Measurements from ENCODE around the gene MOB2. TPM values are rescaled to one million over a fixed set of nuclear protein-coding genes. Genes with fewer than 3 reads are reported as not detected.

The MOB2 gene, protein sequence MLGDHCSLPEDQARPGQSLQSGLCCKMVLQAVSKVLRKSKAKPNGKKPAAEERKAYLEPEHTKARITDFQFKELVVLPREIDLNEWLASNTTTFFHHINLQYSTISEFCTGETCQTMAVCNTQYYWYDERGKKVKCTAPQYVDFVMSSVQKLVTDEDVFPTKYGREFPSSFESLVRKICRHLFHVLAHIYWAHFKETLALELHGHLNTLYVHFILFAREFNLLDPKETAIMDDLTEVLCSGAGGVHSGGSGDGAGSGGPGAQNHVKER
- 54.9 TPM for total RNA-seq

DNA sequence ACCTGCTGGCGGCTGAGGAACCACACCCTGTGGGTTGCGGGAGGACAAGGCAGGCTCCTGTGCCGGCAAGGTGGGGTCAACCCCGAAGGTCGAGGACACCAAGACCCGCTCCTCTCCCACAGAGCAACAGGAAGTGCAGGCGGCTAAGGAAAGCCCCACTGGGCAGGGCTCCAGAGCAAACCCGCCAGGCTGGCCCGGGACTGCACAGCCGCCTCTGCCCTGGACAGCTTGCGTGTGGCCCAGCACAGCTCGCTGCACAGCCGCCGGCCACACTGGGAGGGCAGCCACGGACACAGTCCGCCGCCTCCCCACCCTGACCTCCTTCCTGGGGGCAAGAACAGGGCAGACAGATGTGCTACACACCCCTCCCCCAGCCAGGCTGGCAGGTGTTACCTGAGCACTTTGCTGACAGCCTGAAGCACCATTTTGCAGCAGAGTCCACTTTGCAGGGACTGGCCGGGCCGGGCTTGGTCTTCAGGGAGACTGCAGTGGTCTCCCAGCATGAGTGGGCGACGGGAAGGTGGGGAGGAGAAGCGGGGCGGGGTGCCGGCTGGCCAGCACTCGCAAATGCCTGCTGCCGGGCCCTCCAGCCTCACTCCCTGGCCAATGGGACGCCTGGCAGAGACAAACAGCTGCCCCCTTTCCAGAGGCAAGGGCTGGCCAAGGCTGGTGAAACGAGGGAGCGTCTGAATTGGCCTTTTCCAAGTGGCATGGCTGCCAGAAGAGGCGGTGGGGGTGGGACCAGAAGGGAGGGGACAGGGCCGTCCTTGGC lies at the start of gene MOB2:
MOB2 (minus strand) TSS at position 726 of the 772 bp plus-strand sequence; CDS start at position 503, 223 bp downstream.
- DNase-seq (ENCODE audit: low read depth in 2 of 3, low spot score in 2 of 3): peak in 1 of 3 donors; percentile 14

DNA sequence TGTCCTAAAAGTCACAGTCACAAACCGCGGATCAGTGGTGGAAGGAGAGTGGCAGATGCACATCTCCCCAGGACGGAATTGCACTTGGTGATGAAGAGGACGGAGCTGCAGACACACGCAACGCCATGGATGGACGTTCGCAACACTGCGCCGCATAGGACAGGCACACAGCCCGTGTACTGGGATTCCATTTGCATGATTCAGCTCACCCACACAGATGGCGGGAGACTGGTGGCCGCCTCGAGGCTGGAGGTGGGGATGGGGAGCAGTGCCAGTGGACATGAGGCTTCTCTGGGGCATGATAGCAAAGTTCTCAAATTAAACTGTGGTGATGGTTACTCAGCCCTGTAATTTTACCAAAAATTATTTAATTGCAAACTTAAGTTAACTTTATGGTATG lies 48.1 kb upstream of the MOB2 start:
- no peak for DNase-seq (ENCODE audit: low read depth in 2 of 3, low spot score in 2 of 3)

DNA sequence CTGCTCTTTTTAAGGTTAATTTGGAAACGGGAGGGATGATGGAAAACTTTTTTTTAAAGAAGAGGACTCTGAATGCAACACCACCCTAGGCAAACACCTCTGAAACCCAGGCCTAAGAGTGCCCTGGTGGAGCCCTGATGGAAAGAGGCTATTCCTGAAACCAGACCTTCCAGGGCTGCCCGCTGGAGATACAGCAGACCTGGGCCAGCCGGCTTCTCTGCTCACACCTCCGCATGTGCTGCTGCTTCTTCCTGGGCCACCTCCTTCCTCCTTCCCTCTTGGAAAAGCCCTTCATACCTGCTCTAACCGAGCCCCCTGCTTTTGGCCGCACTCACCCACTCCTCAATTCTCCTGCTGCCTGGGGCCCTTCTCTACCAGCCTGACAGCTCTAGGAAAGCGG lies 47.6 kb upstream of the MOB2 start:
- no peak for DNase-seq (ENCODE audit: low read depth in 2 of 3, low spot score in 2 of 3)

DNA sequence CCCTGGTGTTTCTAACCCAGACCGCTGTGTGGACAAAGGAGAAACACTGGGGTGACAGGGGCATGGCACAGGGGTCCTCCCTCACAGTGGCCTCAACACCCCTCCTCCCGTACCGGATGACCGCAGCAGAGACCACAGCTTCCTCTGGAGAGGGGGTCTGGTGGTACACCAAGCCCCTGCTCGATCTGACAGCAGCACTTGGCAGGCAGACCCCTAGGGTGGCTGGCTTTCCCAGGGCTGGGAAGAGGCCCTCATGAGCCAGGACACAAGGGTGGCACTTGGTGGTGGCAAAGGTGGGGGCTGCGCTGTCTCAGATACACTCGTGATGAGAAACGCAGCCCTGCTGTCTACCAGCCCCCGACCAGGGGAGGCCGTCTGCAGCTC lies 46.8 kb upstream of the MOB2 start:
- no peak for DNase-seq (ENCODE audit: low read depth in 2 of 3, low spot score in 2 of 3)

DNA sequence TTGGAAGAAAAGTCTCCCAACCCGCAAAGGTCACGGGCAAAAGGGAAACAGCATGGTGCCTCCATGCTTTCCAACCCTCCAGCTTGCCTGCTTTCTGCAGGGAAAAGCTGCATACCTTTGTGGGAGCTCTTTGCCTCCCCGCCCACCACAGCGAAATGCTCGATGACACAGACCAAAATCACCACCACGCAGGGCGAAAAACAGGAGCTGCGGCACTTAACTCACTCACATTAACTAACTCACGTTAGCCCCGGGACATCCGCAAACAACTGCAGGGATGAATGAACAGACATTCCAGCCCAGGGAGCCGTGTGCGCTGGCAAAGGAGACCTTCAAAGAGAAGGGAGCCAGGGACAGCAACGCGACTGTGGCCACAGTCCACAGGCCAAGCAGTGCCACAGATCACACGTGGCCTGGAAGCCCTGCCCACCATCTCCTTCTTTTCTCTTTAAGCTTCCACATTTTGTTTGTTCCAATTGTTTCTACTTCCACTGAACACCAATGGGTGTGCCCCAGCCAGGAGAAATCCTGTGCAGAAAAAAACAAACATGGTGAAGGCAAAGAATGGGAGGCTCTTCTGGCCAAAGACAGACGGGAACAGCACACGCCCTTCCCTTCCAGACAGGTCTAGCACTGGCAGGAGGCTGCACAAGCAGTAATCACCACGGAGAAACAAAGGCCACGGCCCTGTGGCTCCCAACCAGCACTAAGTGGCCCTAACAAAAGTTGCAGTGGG lies 46.2 kb upstream of the MOB2 start:
- no peak for DNase-seq (ENCODE audit: low read depth in 2 of 3, low spot score in 2 of 3)

DNA sequence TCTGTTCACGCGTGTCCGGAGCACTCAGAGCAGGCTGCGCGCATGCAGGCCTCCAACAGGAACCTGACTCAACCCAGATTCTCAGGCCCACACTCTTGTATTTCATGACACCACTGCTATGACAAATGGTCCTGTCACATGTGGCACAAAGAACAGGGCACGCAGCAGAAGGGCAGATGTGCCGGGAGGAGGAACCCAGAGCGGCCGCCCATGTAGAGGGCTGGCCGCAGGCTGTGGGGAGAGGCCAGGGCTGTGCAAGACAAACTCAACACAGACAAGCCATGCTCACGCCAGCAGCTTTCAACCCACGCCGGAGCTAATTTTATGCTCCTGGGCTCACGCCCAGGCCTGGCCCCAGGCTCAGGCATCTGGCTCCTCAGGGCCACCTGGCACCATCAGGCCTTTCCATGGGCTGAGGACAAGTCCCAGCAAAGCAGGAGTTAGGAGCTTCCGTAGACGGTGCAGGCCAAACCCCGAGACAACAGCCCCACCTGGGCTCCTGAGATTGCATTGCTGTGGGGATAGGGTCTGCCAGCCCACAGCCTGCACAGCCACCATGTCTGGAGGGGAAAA lies 45.5 kb upstream of the MOB2 start:
- DNase-seq (ENCODE audit: low read depth in 2 of 3, low spot score in 2 of 3): no peak

DNA sequence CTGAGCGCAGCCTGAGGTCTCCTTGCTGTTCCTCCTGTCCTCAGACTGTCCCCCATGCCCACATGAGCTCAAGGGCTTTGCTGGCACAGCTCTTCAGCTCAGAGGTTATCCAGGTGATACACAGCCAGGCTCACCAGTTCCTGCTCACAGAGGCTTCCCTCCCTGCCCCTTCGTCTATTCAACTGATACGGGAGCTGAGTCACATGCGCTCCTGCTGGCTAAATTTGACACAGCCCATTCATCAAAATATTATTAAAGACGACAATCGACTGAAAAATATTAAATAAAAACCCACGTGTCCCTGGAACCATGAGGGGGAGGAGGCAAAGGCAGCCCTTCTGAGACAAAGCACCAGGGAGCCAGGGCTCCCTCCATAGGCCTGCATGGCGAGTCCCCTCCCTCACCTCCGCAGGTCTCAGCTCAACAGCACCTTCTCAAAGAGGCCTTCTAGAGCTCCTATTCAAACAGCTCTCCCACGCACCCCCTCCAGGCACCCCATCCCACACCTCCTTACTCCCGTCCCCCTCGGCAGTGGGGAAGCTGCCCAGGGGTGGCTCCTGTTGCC lies 45.0 kb upstream of the MOB2 start:
- DNase-seq (ENCODE audit: low read depth in 2 of 3, low spot score in 2 of 3): no peak

DNA sequence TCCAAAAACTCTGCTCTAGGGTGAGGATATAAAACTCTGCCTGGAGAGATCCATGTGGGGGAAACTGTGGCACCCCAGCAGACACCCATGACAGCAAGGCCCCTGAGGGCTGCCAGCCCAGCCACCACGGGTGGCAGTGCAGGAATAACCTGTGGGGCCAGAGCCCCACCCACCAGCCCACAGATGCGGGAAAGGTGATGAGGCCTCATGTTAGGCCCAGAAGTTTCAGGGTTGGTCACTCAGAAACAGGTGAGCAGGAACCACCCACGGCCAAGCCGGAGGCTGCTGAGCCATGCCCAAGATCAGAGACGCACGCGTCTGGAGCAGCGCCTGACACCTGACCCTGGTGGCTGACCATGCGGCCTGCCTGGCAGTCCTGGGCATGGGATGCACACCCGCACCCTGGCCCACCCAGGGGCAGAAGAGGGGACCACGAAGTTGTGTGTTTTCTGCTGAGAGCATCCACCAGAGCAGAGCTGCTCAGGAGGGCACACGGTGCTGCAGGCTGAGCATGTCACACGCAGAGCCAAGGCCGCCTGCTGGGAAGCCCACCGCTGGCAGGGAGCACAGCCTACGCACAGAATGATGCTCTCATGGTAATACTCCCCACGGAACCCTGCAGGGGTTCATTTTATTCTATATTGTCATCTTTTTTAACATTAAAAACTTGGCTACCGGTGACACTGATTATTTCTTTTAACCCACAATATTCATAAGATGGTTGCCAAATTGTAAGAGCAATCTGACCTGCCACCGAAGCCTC lies 44.3 kb upstream of the MOB2 start:
- DNase-seq (ENCODE audit: low read depth in 2 of 3, low spot score in 2 of 3): no peak

DNA sequence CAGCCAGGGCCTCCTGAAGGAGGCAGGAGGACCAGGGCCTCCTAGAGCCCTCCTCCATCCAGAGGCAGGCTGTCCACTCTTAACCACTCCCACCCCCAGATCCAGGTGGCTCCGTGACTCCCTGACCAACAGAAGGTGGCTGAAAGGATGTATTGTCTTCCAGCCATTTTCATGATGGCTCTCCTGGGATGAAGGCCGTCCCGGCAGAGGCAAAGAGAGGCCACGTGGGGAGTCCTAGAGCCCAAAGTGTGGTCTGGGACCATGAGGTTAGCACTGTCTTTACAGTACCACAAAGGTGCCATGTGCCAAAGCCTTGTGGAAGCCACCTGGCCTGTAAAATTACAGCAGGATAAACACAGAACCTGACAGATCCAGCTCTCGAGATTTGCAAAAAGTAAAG lies 43.2 kb upstream of the MOB2 start:
- DNase-seq (ENCODE audit: low read depth in 2 of 3, low spot score in 2 of 3): no peak

DNA sequence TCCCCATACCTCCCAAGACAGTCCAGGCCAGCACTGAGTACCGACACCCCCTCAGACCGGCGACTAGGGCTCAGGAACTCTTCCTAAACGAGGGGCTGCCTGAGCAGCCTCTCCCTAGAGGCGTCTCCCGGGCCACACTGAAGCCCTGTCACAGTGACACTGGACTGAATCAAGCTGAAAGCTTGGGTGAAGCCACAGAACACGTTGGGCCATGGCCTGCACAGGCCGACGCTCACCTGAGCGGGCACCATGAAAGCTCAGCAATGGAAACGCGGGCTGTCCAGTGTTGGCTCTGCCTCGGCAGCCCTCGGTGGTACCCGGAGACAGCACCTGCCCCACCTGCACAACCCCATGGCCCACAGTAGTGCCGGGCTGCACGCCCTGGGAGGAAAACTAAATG lies 42.7 kb upstream of the MOB2 start:
- no peak for DNase-seq (ENCODE audit: low read depth in 2 of 3, low spot score in 2 of 3)

DNA sequence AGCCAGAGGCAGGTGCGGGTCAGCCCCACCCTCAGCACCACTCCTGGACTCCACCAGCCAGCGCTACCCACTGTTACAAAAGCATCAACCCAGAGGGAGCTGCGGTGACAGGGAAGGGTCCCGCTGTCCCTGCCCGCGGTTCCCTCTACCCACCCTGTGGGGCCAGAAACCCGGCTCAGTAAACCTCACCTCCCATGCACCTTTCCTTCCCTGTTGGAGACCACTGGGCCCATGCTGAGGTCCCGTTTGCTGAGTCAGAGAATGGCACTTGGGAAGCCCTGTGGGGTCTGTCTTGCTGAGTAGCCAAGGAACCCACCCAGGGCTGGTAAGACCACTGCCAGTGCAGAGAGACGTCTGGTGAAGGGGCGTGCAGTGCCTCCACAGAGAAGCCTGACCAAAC lies 42.1 kb upstream of the MOB2 start:
- DNase-seq (ENCODE audit: low read depth in 2 of 3, low spot score in 2 of 3): no peak

DNA sequence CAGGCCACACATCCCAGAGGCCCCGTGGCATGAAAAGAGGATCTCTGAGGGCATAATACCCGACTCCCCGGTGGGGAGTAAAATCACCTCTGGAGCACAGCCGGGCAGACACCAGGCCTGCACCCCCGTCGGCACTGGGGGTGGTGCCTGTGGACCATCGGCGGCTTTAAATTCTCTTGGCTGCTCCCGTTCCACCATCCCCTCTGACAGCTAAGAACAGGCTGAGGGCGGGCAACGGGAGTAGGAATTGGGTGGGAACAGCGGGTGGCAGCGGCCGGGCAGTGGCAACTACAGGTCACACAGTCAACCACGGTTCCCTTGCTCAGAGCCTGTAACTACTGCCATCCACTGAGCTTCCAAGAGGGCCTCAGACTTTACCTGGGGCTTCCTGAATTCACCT lies 40.2 kb upstream of the MOB2 start:
- no peak for DNase-seq (ENCODE audit: low read depth in 2 of 3, low spot score in 2 of 3)

DNA sequence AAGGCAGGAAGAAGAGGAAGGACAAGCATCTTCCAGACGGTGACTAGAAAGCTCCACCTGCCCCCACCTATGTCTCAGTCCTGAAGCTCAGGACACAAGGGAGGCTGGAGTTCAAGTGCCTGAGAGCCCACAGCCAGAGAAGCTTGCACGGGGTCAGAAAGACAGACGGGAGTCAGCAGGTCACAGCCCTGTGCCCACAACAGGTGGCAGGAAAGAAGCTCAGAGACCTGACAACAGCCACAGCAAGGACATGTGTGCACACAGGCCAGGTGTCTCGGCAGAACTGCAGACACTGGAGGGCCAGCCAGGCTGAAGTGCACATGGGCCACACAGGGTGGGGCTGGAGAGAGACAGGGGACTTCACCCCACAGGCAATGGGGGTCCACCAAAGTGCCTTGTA lies 37.2 kb upstream of the MOB2 start:
- no peak for DNase-seq (ENCODE audit: low read depth in 2 of 3, low spot score in 2 of 3)

DNA sequence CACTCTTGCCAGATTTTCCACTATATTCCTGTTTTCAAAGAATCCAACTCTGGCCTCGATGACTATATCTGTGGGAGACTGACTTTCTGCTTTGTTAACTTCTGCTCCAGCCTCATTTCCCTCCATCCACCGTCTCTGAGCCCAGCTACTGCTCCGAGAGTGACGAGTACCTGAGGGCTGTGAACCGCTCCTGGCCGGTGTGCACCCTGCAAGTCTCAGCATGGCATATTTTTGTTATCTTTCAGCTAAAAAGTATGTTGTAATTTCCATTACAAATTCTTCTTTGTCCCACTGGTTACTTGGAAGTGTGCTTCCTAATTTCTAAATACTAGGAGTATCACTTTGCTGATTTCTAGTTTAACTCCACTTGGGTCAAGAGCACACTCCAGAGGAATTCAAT lies 36.5 kb upstream of the MOB2 start:
- DNase-seq (ENCODE audit: low read depth in 2 of 3, low spot score in 2 of 3): no peak

DNA sequence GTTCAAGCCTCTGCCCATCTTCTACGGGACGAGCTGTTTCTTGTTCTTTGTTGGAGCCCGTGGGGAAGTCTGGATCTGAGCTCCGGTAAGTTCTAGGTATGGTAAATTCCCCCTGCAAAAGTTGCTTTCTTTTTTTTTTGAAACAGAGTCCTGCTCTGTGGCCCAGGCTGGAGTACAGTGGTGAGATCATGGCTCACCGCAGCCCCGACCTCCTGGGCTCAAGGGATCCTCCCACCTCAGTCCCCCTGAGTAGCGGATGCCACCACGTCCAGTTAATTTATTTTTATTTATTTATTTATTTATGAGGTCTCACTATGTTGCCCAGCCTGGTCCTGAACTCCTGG lies 35.5 kb upstream of the MOB2 start:
- no peak for DNase-seq (ENCODE audit: low read depth in 2 of 3, low spot score in 2 of 3)

DNA sequence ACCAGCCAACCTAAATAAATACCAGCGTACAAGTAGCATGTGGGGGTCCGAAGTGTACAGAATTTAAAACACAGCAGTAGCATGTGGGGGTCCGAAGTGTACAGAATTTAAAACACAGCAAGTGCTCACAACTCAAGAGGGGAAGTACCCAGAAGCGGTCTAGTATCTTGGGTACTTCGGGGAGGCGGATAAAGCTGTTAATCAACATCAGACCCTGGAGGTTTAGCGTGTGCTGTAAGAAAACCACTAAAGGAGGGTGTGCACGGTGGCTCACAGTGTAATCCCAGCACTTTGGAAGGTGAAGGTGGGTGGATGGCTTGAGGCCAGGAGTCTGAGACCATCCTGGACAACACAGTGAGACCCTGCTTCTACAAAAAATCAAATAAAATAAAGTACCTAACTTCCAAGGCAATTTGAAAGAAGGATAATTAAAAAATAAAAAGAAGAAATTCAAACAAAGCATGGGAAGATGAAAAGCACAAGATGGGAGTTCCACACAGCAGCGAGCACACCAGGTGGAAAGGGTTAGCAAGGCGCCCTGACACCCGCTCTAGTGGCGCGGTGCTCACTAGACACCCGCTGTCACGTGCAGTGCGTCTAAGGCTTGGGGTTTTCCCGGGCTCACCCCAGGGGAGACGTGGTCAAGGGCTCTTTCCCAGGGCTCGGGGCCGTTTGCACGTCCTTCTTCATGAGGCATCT lies 35.0 kb upstream of the MOB2 start:
- DNase-seq (ENCODE audit: low read depth in 2 of 3, low spot score in 2 of 3): peak in 1 of 3 donors; percentile 10

DNA sequence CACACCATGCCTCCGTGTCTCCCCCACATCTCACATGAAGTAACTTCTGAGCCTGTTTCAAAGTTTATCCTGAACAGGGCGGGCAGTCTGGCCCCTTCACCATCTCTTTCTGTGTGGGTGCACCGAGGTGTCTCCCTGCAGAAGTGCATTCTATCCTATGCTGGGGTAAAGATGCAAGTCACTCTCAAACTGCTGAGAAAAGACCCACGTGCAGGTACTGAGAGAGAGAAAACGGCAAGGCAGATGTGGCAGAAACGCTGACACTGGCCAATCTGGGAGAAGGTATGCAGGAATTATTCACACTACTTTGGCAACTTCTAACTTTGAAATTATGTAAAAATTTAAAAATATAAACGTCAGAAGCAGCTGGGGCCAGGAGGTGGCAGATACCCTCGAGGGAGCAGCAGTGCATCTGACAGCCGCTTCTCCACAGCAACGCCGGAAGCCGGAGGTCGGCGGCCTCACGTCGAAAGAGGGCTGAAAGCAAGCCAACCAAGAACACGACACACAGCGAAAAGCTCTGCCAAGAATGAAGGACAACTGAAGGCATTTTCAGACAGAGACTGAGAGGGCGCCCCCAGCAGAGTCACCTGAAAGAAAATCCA lies 34.2 kb upstream of the MOB2 start:
- DNase-seq (ENCODE audit: low read depth in 2 of 3, low spot score in 2 of 3): no peak

DNA sequence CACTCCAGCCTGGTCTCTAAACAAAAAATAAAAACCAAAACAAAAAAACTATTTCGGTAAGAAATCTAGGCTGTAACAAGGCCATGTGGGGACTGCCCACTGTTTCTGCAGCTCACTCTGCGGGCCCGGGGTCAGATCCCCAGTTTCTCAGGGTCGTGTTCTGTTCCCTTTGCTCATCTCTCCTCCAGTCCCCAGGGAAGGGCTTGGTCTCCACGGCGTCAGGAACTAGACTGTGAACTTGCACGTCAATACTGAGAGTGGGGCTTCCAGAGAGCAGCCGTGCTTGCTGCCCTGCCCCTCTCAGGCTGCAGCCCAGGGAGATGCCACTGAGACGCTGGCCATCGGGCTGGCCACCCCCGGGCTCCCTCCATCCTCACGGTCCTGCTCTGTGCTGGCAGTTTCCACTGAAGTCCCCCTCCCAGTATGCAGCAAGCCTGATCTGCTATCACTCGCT lies 33.7 kb upstream of the MOB2 start:
- DNase-seq (ENCODE audit: low read depth in 2 of 3, low spot score in 2 of 3): no peak
